Liver (tissue), 9 donors: Measurements from ENCODE around the gene MAOA. TPM values are rescaled to one million over a fixed set of nuclear protein-coding genes. Genes with fewer than 3 reads are reported as not detected.
A peak's percentile ranks its signal among the peaks of the same experiment; 100 is the strongest.

ENCODE experiments used
- DNase-seq: peaks from one replicate; pipeline ENCODE4 v3.0.0-alpha.2; 2017; ENCODE audit warnings: low spot score
- H3K27ac ChIP-seq, 2 donors: one replicate each; pipeline ENCODE4 v1.7.0; 2013; ENCODE audit warnings: inconsistent platforms in 2 of 2, low read length in 2 of 2, control low read depth in 1 of 2, low read depth in 1 of 2, mild to moderate bottlenecking in 1 of 2
- H3K27me3 ChIP-seq, 4 donors: one replicate each; pipeline versions ENCODE4 v1.6.1 to v1.7.0; 2013; ENCODE audit warnings: low read length in 3 of 4, inconsistent platforms in 1 of 4, mild to moderate bottlenecking in 1 of 4, moderate library complexity in 1 of 4; ENCODE audit not compliant: control insufficient read depth in 4 of 4, insufficient read depth in 4 of 4
- H3K36me3 ChIP-seq, 4 donors: one replicate each; pipeline versions ENCODE4 v1.6.1 to v1.7.0; 2013; ENCODE audit warnings: low read length in 3 of 4, mild to moderate bottlenecking in 3 of 4, low read depth in 1 of 4, moderate library complexity in 1 of 4; ENCODE audit not compliant: control insufficient read depth in 4 of 4, insufficient read depth in 3 of 4
- H3K4me1 ChIP-seq, 4 donors: one replicate each; pipeline versions ENCODE4 v1.6.1 to v1.7.0; 2013; ENCODE audit warnings: low read length in 3 of 4, mild to moderate bottlenecking in 3 of 4, moderate library complexity in 1 of 4; ENCODE audit not compliant: control insufficient read depth in 4 of 4, insufficient read depth in 4 of 4
- H3K4me3 ChIP-seq, 3 donors: one replicate each; pipeline versions ENCODE4 v1.6.1 to v1.7.0; 2013; ENCODE audit warnings: low read length in 3 of 3, control low read depth in 1 of 3, low read depth in 1 of 3, mild to moderate bottlenecking in 1 of 3
- H3K9ac ChIP-seq, 2 donors: one replicate each; pipeline ENCODE4 v1.7.0; 2013; ENCODE audit warnings: low read length in 2 of 2, mild to moderate bottlenecking in 2 of 2, moderate library complexity in 2 of 2, control low read depth in 1 of 2, low read depth in 1 of 2
- H3K9me3 ChIP-seq, 4 donors: one replicate each; pipeline versions ENCODE4 v1.6.1 to v1.7.0; 2013; ENCODE audit warnings: low read length in 3 of 4; ENCODE audit not compliant: control insufficient read depth in 4 of 4
- EGR1 ChIP-seq, 2 donors: IDR thresholded peaks; 2 replicates each; pipeline ENCODE4 v1.6.1; 2016 to 2018; ENCODE audit warnings: antibody characterized with exemption in 2 of 2, low read depth in 2 of 2
- FOXA1 ChIP-seq: IDR thresholded peaks from 2 replicates; pipeline ENCODE4 v1.6.1; 2016; ENCODE audit warnings: antibody characterized with exemption
- FOXA2 ChIP-seq: IDR thresholded peaks from 2 replicates; pipeline ENCODE4 v1.6.1; 2016; ENCODE audit warnings: antibody characterized with exemption
- GABPA ChIP-seq, 2 donors: IDR thresholded peaks in 1 of 2; conservative IDR thresholded peaks in 1 of 2; 2 replicates each; pipeline ENCODE4 v1.6.1; 2016; ENCODE audit warnings: antibody characterized with exemption in 2 of 2, mild to moderate bottlenecking in 1 of 2, moderate library complexity in 1 of 2
- HNF4A ChIP-seq, 2 donors: conservative IDR thresholded peaks; 2 replicates each; pipeline ENCODE4 v1.6.1; 2016; ENCODE audit warnings: antibody characterized with exemption in 2 of 2, mild to moderate bottlenecking in 2 of 2
- HNF4G ChIP-seq: IDR thresholded peaks from 2 replicates; pipeline ENCODE4 v1.6.1; 2016; ENCODE audit warnings: antibody characterized with exemption
- JUND ChIP-seq, 2 donors: IDR thresholded peaks; 2 replicates each; pipeline ENCODE4 v1.6.1; 2016; ENCODE audit warnings: antibody characterized with exemption in 2 of 2
- NR2F2 ChIP-seq: IDR thresholded peaks from 2 replicates; pipeline ENCODE4 v1.6.1; 2016; ENCODE audit warnings: antibody characterized with exemption
- RAD21 ChIP-seq, 2 donors: IDR thresholded peaks; 2 replicates each; pipeline ENCODE4 v1.6.1; 2016; ENCODE audit warnings: antibody characterized with exemption in 2 of 2, mild to moderate bottlenecking in 2 of 2
- RXRA ChIP-seq, 2 donors: IDR thresholded peaks; 2 replicates each; pipeline ENCODE4 v1.6.1; 2017 to 2018; ENCODE audit warnings: antibody characterized with exemption in 2 of 2, mild to moderate bottlenecking in 1 of 2
- SP1 ChIP-seq: IDR thresholded peaks from 2 replicates; pipeline ENCODE4 v1.6.1; 2018; ENCODE audit warnings: antibody characterized with exemption, mild to moderate bottlenecking
- TAF1 ChIP-seq: conservative IDR thresholded peaks from 2 replicates; pipeline ENCODE4 v1.6.1; 2016; ENCODE audit warnings: antibody characterized with exemption, mild to moderate bottlenecking
- YY1 ChIP-seq: IDR thresholded peaks from 2 replicates; pipeline ENCODE4 v1.6.1; 2016; ENCODE audit warnings: antibody characterized with exemption, mild to moderate bottlenecking
- WGBS: extraction: QIAGEN DNeasy Blood & Tissue Kit; methylation state at CpG from one replicate; pipeline ENCODE4 v1.1.7; 2013; 5-methylcytosine and 5-hydroxymethylcytosine counted together
- polyA plus RNA-seq, 2 donors: library from polyadenylated mRNA; stranded (reverse) in 1 of 2; unstranded in 1 of 2; fragments of 200-250 nt in 1 of 2; fragments of >200 nt in 1 of 2; fragmentation: Nextera tagmentation in 1 of 2; extraction: Ambion mirVana in 1 of 2; gene quantifications; one replicate each; pipeline versions ENCODE4 v1.2.1 to v1.2.3, GENCODE V29; 2013 to 2015
- total RNA-seq, 2 donors: library from RNA; depleted of rRNA; stranded (reverse); fragments of >200 nt; gene quantifications; one replicate each; pipeline ENCODE4 v1.2.3, GENCODE V29; 2014
- TF ChIP-seq, protein P1 (sequence below): IDR thresholded peaks from 2 replicates; pipeline ENCODE4 v1.6.1; 2016; ENCODE audit warnings: antibody characterized with exemption
- TF ChIP-seq, protein P2 (sequence below): fragments of 150-350 bp; IDR thresholded peaks from 2 replicates; pipeline ENCODE4 v1.5.1; 2017; ENCODE audit warnings: improper control_type of control experiment, low read depth, low read length; ENCODE audit not compliant: missing input control
- TF ChIP-seq, protein P3 (sequence below): IDR thresholded peaks from 2 replicates; pipeline ENCODE4 v1.6.1; 2016; ENCODE audit warnings: antibody characterized with exemption
- TF ChIP-seq, protein P4 (sequence below): IDR thresholded peaks from 2 replicates; pipeline ENCODE4 v1.6.1; 2016; ENCODE audit warnings: antibody characterized with exemption, mild to moderate bottlenecking
- TF ChIP-seq, protein P5 (sequence below): IDR thresholded peaks from 2 replicates; pipeline ENCODE4 v1.6.1; 2016; ENCODE audit warnings: antibody characterized with exemption
- donor health status: healthy.
- donor health status: healthy.
- donor health status: healthy.
- donor health status: healthy.
- donor health status: healthy.

Gene MAOA
- total and polyA plus RNA-seq, 4 donors = 41.0 to 94.2 (median 75.3) TPM

DNA sequence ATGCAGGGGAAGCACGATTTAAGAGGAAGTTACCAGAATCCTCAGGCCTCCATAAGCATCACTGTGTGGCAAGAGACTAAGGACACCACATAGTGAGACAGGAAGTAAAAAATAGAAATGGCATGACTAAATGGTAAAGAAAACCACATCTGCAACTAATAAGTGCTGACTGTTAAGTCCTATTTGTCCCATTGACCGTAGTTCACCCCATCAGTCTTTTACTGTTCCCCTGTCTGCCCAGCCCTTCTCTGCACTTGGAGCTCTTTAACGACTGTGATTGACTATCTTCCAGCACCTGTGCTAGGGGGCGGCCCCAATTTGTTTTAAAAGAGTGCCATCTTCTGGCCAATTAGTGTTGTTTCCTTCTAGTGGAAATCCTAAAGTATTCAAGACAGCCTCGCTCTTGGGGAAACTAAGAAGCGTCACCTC, 94.2 kb downstream of the MAOA start:
- no peaks in the 10 kb centered on the region for H3K9me3 ChIP-seq
- H3K27me3 ChIP-seq = no peaks in the 10 kb centered on the region
- DNase-seq = no peak
- H3K27ac ChIP-seq = no peak overlapping the region
- TF ChIP-seq RXRA (IDR thresholded peaks at IDR 0.05) (peak in 1 of 2 donors; percentile 13), NR2F2 (no peak), HNF4G (no peak), FOXA1 (no peak), HNF4A (conservative IDR thresholded peaks at IDR 0.05) (no peak), YY1 (no peak), FOXA2 (no peak), JUND (IDR thresholded peaks at IDR 0.05) (no peak), SP1 (no peak), RAD21 (IDR thresholded peaks at IDR 0.05) (peak; percentile 91 to 94), GABPA (IDR thresholded peaks at IDR 0.05 in 1 of 2, conservative IDR thresholded peaks at IDR 0.05 in 1 of 2) (no peak), TAF1 (no peak), EGR1 (IDR thresholded peaks at IDR 0.05; ENCODE audit: low read depth in 2 of 2) (no peak)
- TF ChIP-seq, protein P1, sequence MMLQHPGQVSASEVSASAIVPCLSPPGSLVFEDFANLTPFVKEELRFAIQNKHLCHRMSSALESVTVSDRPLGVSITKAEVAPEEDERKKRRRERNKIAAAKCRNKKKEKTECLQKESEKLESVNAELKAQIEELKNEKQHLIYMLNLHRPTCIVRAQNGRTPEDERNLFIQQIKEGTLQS = no peak
- TF ChIP-seq, protein P2, sequence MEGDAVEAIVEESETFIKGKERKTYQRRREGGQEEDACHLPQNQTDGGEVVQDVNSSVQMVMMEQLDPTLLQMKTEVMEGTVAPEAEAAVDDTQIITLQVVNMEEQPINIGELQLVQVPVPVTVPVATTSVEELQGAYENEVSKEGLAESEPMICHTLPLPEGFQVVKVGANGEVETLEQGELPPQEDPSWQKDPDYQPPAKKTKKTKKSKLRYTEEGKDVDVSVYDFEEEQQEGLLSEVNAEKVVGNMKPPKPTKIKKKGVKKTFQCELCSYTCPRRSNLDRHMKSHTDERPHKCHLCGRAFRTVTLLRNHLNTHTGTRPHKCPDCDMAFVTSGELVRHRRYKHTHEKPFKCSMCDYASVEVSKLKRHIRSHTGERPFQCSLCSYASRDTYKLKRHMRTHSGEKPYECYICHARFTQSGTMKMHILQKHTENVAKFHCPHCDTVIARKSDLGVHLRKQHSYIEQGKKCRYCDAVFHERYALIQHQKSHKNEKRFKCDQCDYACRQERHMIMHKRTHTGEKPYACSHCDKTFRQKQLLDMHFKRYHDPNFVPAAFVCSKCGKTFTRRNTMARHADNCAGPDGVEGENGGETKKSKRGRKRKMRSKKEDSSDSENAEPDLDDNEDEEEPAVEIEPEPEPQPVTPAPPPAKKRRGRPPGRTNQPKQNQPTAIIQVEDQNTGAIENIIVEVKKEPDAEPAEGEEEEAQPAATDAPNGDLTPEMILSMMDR = peak; percentile 58
- TF ChIP-seq, protein P3, sequence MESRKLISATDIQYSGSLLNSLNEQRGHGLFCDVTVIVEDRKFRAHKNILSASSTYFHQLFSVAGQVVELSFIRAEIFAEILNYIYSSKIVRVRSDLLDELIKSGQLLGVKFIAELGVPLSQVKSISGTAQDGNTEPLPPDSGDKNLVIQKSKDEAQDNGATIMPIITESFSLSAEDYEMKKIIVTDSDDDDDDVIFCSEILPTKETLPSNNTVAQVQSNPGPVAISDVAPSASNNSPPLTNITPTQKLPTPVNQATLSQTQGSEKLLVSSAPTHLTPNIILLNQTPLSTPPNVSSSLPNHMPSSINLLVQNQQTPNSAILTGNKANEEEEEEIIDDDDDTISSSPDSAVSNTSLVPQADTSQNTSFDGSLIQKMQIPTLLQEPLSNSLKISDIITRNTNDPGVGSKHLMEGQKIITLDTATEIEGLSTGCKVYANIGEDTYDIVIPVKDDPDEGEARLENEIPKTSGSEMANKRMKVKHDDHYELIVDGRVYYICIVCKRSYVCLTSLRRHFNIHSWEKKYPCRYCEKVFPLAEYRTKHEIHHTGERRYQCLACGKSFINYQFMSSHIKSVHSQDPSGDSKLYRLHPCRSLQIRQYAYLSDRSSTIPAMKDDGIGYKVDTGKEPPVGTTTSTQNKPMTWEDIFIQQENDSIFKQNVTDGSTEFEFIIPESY = no peak
- TF ChIP-seq, protein P4, sequence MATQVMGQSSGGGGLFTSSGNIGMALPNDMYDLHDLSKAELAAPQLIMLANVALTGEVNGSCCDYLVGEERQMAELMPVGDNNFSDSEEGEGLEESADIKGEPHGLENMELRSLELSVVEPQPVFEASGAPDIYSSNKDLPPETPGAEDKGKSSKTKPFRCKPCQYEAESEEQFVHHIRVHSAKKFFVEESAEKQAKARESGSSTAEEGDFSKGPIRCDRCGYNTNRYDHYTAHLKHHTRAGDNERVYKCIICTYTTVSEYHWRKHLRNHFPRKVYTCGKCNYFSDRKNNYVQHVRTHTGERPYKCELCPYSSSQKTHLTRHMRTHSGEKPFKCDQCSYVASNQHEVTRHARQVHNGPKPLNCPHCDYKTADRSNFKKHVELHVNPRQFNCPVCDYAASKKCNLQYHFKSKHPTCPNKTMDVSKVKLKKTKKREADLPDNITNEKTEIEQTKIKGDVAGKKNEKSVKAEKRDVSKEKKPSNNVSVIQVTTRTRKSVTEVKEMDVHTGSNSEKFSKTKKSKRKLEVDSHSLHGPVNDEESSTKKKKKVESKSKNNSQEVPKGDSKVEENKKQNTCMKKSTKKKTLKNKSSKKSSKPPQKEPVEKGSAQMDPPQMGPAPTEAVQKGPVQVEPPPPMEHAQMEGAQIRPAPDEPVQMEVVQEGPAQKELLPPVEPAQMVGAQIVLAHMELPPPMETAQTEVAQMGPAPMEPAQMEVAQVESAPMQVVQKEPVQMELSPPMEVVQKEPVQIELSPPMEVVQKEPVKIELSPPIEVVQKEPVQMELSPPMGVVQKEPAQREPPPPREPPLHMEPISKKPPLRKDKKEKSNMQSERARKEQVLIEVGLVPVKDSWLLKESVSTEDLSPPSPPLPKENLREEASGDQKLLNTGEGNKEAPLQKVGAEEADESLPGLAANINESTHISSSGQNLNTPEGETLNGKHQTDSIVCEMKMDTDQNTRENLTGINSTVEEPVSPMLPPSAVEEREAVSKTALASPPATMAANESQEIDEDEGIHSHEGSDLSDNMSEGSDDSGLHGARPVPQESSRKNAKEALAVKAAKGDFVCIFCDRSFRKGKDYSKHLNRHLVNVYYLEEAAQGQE = no peak
- TF ChIP-seq, protein P5, sequence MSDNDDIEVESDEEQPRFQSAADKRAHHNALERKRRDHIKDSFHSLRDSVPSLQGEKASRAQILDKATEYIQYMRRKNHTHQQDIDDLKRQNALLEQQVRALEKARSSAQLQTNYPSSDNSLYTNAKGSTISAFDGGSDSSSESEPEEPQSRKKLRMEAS = no peak
- peaks cover 0 to 13% (median 4%) of the 10 kb centered on the region in 4 donors for H3K4me1 ChIP-seq
- 3% methylated on average over 6 of the region's 6 CpGs for WGBS
- H3K4me3 ChIP-seq = no peak overlapping the region
- no peaks in the 10 kb centered on the region for H3K36me3 ChIP-seq
- H3K9ac ChIP-seq = no peak overlapping the region
